Omental fat pad (tissue), 4 donors: ENCODE results near the gene CLCA4. TPM values are rescaled to one million over a fixed set of nuclear protein-coding genes. Genes with fewer than 3 reads are reported as not detected.
"Not testable (repeated sequence)": the region's sequence is repeated elsewhere in the genome, so short reads cannot be mapped to it uniquely, and the experiment has no call there.

Experiments used
- ATAC-seq: fragments of 150-250 bp; one replicate; pipeline ENCODE4 v1.9.1; 2016; ENCODE audit warnings: mild to moderate bottlenecking, moderate library complexity; ENCODE audit not compliant: low FRiP score
- DNase-seq: peaks from one replicate; pipeline ENCODE4 v3.0.0-alpha.2; 2019; ENCODE audit warnings: low spot score
- total RNA-seq, 4 donors: library from RNA; depleted of rRNA; stranded (reverse); fragments of >200 nt; gene quantifications; one replicate each; pipeline ENCODE4 v1.1.0, GENCODE V29; 2016
- TF ChIP-seq, protein P1 (sequence below), 3 donors: fragments of 450-650 bp; IDR thresholded peaks; one replicate each; pipeline ENCODE4 v1.5.1; 2016 to 2017; ENCODE audit warnings: antibody characterized with exemption in 3 of 3, mild to moderate bottlenecking in 3 of 3, moderate library complexity in 2 of 3

Gene CLCA4
- total RNA-seq, 4 donors from 2014 or later = not detected

DNA sequence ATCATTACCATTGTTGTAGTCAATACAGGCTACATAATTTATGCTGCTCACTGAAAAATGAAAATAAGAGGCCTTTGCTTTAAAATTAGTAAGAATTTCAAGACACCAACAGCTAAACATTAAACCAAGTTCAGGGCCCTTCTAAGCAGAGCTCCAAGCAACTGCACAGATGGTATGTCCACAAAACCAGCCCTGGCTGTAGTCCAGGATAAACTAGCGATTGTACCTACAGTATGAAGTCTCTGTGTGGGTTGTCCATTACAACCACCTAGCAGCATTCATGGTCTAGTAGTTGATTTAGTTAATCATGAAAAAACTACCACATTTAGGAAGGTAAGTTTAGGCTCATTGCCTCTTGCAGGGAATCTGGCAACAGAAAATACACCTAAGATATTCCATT lies 35.3 kb downstream of the CLCA4 start:
- TF ChIP-seq, protein P1, sequence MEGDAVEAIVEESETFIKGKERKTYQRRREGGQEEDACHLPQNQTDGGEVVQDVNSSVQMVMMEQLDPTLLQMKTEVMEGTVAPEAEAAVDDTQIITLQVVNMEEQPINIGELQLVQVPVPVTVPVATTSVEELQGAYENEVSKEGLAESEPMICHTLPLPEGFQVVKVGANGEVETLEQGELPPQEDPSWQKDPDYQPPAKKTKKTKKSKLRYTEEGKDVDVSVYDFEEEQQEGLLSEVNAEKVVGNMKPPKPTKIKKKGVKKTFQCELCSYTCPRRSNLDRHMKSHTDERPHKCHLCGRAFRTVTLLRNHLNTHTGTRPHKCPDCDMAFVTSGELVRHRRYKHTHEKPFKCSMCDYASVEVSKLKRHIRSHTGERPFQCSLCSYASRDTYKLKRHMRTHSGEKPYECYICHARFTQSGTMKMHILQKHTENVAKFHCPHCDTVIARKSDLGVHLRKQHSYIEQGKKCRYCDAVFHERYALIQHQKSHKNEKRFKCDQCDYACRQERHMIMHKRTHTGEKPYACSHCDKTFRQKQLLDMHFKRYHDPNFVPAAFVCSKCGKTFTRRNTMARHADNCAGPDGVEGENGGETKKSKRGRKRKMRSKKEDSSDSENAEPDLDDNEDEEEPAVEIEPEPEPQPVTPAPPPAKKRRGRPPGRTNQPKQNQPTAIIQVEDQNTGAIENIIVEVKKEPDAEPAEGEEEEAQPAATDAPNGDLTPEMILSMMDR (IDR thresholded peaks at IDR 0.05) = no peak

DNA sequence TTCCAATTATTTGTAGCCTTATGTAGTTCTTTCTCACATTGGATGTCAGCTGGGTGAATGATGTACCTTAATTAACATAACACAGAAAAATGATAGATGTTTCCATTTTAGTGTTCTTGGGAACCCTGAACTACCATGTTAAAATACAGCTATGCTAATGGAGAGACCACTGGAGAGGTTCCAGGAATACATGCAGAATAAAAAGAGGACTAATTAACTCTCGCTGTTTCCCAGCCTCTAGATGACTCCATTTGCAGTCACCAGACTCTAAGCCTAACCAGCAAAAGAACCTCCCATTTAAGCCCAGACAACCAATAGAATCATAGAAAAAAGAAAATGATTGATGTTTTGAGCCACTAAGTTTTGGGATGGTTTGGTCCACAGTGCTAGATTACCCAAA lies 36.2 kb downstream of the CLCA4 start:
- DNase-seq = no peak
- TF ChIP-seq, protein P1 (IDR thresholded peaks at IDR 0.05) = no peak
- no peak for ATAC-seq

More for the DNA sequence above, 35.3 kb downstream of the CLCA4 start:
- DNase-seq (no peak), ATAC-seq (no peak)

GRCh38 chr1:86583593-86583992 lies 36.7 kb downstream of the CLCA4 start:
- TF ChIP-seq, protein P1 (IDR thresholded peaks at IDR 0.05) = no peak
- ATAC-seq (no peak), DNase-seq (no peak)

GRCh38 chr1:86594284-86594770 lies 47.4 kb downstream of the CLCA4 start:
- TF ChIP-seq, protein P1 (IDR thresholded peaks at IDR 0.05) = no peak
- DNase-seq (no peak), ATAC-seq (no peak)

- ATAC-seq (no peak), DNase-seq (no peak)
- TF ChIP-seq, protein P1 (IDR thresholded peaks at IDR 0.05) = no peak
These were observed 49.3 kb downstream of the CLCA4 start for GRCh38 chr1:86596224-86596623.

DNA sequence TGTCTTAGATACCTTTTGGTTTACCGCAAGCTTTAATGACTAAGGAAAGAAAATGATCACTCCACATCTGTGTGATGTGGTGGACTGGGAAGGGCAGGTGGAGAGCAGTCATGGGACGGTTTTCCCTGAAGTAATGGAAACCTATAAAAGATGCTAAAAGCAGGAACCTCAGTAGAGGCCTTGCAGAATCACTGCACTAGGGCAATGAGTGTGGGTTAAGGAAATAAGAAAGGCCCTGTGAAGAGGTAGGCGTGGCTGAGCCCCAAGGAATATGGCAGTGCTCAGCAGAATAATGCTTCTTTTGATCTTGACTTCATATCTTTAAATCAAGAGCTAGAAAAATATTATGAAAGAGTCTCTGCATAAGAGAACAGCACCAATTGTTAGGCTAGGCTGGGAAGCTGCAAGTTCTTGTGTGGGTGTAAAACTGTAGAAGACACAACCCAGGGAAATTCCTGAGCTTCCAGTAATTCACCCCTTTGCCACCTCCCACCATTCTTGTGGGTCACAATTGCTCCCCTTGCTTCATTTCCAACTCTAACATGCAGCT lies 49.9 kb downstream of the CLCA4 start:
- no peak for DNase-seq
- no peak for ATAC-seq
- TF ChIP-seq, protein P1 (IDR thresholded peaks at IDR 0.05) = no peak

DNA sequence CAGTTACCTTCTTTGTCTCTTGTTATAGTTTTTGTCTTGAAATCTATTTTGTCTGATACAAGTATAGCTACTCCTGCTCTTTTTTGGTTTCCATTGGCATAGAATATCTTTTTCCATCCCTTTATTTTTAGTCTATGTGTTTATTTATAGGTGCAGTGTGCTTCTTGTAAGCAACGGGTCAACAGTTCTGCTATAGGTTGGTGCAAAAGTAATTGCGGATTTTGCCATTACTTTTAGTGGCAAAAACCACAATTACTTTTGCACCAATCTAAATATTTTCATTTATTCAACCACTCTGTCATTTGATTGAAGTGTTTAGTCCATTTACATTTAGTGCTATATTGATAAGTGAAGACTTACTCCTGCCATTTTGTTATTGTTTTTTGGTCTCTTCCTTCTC lies 59.2 kb downstream of the CLCA4 start:
- not testable (repeated sequence) for ATAC-seq, DNase-seq
